Measurements from ENCODE around the gene NCOA5. TPM values are rescaled to one million over a fixed set of nuclear protein-coding genes. Genes with fewer than 3 reads are reported as not detected.

NCOA5 gene
- total RNA-seq, 6 donors from 2014 or later = 17.1 to 48.2 (median 30.2) TPM

DNA sequence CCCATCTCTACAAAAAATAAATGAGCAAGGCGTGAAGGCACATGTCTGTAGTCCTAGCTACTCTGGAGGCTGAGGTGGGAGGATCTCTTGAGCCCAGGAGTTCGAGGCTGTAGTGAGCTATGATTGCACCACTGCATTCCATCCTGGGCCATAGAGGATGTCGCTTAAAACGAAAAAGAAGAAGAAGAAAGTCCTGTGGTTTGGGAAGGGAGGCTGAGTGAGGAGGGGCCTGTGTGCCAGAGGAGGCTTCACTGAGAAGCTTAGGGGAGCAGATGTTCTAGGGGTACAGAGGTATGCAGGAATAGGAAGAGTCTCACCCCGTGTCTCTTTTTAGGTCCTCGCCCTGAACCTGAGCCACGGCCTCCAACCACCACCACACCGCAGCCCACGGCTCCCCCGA lies 76.8 kb downstream of the NCOA5 start:
- no peak for ATAC-seq (ENCODE audit: low FRiP score in 2 of 2)
- 45 to 55% methylated on average over 7 to 10 of the region's 10 CpGs for WGBS, 2 donors
- DNase-seq = no peak
- H3K27ac ChIP-seq = peak overlapping the region in 1 of 4 donors; percentile 26
- H3K4me3 ChIP-seq = no peak overlapping the region
- TF ChIP-seq POLR2AphosphoS5 (IDR thresholded peaks at IDR 0.05) = no peak
- TF ChIP-seq POLR2A (IDR thresholded peaks at IDR 0.05) = no peak
- TF ChIP-seq, protein P1, sequence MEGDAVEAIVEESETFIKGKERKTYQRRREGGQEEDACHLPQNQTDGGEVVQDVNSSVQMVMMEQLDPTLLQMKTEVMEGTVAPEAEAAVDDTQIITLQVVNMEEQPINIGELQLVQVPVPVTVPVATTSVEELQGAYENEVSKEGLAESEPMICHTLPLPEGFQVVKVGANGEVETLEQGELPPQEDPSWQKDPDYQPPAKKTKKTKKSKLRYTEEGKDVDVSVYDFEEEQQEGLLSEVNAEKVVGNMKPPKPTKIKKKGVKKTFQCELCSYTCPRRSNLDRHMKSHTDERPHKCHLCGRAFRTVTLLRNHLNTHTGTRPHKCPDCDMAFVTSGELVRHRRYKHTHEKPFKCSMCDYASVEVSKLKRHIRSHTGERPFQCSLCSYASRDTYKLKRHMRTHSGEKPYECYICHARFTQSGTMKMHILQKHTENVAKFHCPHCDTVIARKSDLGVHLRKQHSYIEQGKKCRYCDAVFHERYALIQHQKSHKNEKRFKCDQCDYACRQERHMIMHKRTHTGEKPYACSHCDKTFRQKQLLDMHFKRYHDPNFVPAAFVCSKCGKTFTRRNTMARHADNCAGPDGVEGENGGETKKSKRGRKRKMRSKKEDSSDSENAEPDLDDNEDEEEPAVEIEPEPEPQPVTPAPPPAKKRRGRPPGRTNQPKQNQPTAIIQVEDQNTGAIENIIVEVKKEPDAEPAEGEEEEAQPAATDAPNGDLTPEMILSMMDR (IDR thresholded peaks at IDR 0.05) = no peak
- no peak for TF ChIP-seq EP300 (IDR thresholded peaks at IDR 0.05)
- H3K9me3 ChIP-seq = no peaks in the 10 kb centered on the region
- H3K27me3 ChIP-seq = peaks cover 0 to 33% (median 18%) of the 10 kb centered on the region in 4 donors
- H3K4me1 ChIP-seq = peaks cover 12 to 42% (median 23%) of the 10 kb centered on the region in 4 donors
- no peaks in the 10 kb centered on the region for H3K36me3 ChIP-seq

GRCh38 chr20:46011631-46012482 lies 77.9 kb downstream of the NCOA5 start:
- Histone ChIP-seq H3K36me3 (no peaks in the 10 kb centered on the region), H3K4me3 (peak overlapping the region in 2 of 4 donors; percentile 2 to 25), H3K27ac (peak overlapping the region in 2 of 4 donors; percentile 64 to 68), H3K27me3 (peaks cover 0 to 33% (median 18%) of the 10 kb centered on the region in 4 donors), H3K9me3 (no peaks in the 10 kb centered on the region), H3K4me1 (peaks cover 12 to 42% (median 24%) of the 10 kb centered on the region in 4 donors)
- WGBS, 2 donors = 12 to 18% methylated on average over 39 to 41 of the region's 57 CpGs
- ATAC-seq (ENCODE audit: low FRiP score in 2 of 2) (peak; percentile 48 to 79), DNase-seq (peak; percentile 79 to 85)
- TF ChIP-seq EP300 (IDR thresholded peaks at IDR 0.05) (no peak), POLR2A (IDR thresholded peaks at IDR 0.05) (peak in 1 of 4 donors; percentile 18), POLR2AphosphoS5 (IDR thresholded peaks at IDR 0.05) (no peak)
- TF ChIP-seq, protein P1 (IDR thresholded peaks at IDR 0.05) = peak in 4 of 6 experiments; percentile 11 to 55 (median 24)

Other genes with a start within 250 kb of the NCOA5 start
- gene ACOT8, start 232.6 kb downstream of the NCOA5 start, total RNA-seq = 10 to 100 TPM; 23.9 to 46.8 (median 31.5) TPM
- 1 to 10 TPM; 2.4 to 7.3 (median 3.9) TPM for gene ZSWIM3, start 232.3 kb downstream of the NCOA5 start, total RNA-seq
- 1 to 10 TPM; 4.2 to 9.7 (median 8.6) TPM for gene ZSWIM1, start 208.7 kb downstream of the NCOA5 start, total RNA-seq
- 10 to 100 TPM in 1 of 6 donors, 1 to 10 TPM in 5; 1.3 to 11.5 (median 1.6) TPM for gene SPATA25, start 202.3 kb downstream of the NCOA5 start, total RNA-seq
- 10 to 100 TPM in 1 of 6 donors, 1 to 10 TPM in 5; 3.9 to 31.4 (median 5.5) TPM for gene NEURL2, start 198.8 kb downstream of the NCOA5 start, total RNA-seq
- 100 to 1,000 TPM; 109 to 176 (median 155) TPM for gene CTSA, start 198.6 kb downstream of the NCOA5 start, total RNA-seq
- gene PLTP, start 177.8 kb downstream of the NCOA5 start, total RNA-seq = 100 to 1,000 TPM in 2 of 6 donors, 10 to 100 TPM in 4; 28.9 to 169 (median 57.8) TPM
- gene PCIF1, start 155.3 kb downstream of the NCOA5 start, total RNA-seq = 10 to 100 TPM; 41.7 to 59.7 (median 47.1) TPM
- gene ZNF335, start 117.8 kb downstream of the NCOA5 start, total RNA-seq = 10 to 100 TPM; 17.4 to 41.9 (median 23.0) TPM
- gene MMP9, start 81.1 kb downstream of the NCOA5 start, total RNA-seq = 10 to 100 TPM in 4 of 6 donors, 1 to 10 TPM in 2; 4.2 to 20.8 (median 14.2) TPM
- gene SLC12A5, start 60.7 kb downstream of the NCOA5 start, total RNA-seq = 1 to 10 TPM in 1 of 6 donors, under 1 TPM in 1, not detected in 4; 0.69 to 1.3 TPM
- 10 to 100 TPM; 15.7 to 32.5 (median 25.8) TPM for gene CD40, start 28.4 kb upstream of the NCOA5 start, total RNA-seq
- gene CDH22, start 218.5 kb upstream of the NCOA5 start, total RNA-seq = under 1 TPM in 4 of 6 donors, not detected in 2; 0.10 to 0.40 (median 0.24) TPM